Sigmoid colon (tissue), 7 donors: ENCODE measurements around the gene STK10. TPM values are rescaled to one million over a fixed set of nuclear protein-coding genes. Genes with fewer than 3 reads are reported as not detected.

ENCODE experiments used
- DNase-seq: peaks from one replicate; pipeline ENCODE4 v3.0.0-alpha.2; 2019
- H3K27ac ChIP-seq, 4 donors: fragments of 200-600 bp; sonication (generic); one replicate each; pipeline ENCODE4 v1.5.1; 2016 to 2019; ENCODE audit warnings: mild to moderate bottlenecking in 1 of 4
- H3K27me3 ChIP-seq, 3 donors: fragments of 200-600 bp; sonication (generic); one replicate each; pipeline ENCODE4 v1.5.1; 2019; ENCODE audit warnings: mild to moderate bottlenecking in 1 of 3
- H3K36me3 ChIP-seq, 4 donors: fragments of 200-600 bp; sonication (generic); one replicate each; pipeline ENCODE4 v1.5.1; 2016 to 2019
- H3K4me1 ChIP-seq, 4 donors: fragments of 200-600 bp; sonication (generic); one replicate each; pipeline ENCODE4 v1.5.1; 2017 to 2019
- H3K4me3 ChIP-seq, 4 donors: fragments of 200-600 bp; sonication (generic); one replicate each; pipeline ENCODE4 v1.5.1; 2017 to 2019; ENCODE audit warnings: mild to moderate bottlenecking in 2 of 4, moderate library complexity in 1 of 4
- H3K9me3 ChIP-seq, 4 donors: fragments of 200-600 bp in 3 of 4; sonication (generic) in 3 of 4; one replicate each; pipeline versions ENCODE4 v1.5.1 to v1.6.1; 2013 to 2019
- EP300 ChIP-seq, 4 donors: sonication (generic); formaldehyde crosslinking; IDR thresholded peaks; one replicate each; pipeline ENCODE4 v1.6.1; 2017; ENCODE audit warnings: antibody characterized with exemption in 4 of 4
- POLR2A ChIP-seq, 2 donors: fragments of 450-650 bp; IDR thresholded peaks; one replicate each; pipeline ENCODE4 v1.6.1; 2016; ENCODE audit warnings: antibody characterized with exemption in 2 of 2, mild to moderate bottlenecking in 2 of 2, moderate library complexity in 2 of 2
- POLR2AphosphoS5 ChIP-seq, 4 donors: sonication (generic); formaldehyde crosslinking; IDR thresholded peaks; one replicate each; pipeline ENCODE4 v1.6.1; 2017; ENCODE audit warnings: antibody characterized with exemption in 4 of 4
- WGBS, 2 donors: extraction: QIAGEN DNeasy Blood & Tissue Kit; methylation state at CpG; one replicate each; pipeline ENCODE4 v1.1.7; 2013; 5-methylcytosine and 5-hydroxymethylcytosine counted together
- intact Hi-C: fragments of 100-400 bp; cut with DNase I; formaldehyde crosslinking; loops from one replicate; pipeline ENCODE4 v1.15.1; 2023
- polyA plus RNA-seq, 3 donors: library from polyadenylated mRNA; stranded (reverse); fragments of 200-250 nt; gene quantifications; one replicate each; pipeline ENCODE4 v1.2.3, GENCODE V29; 2013
- total RNA-seq, 4 donors: library from RNA; depleted of rRNA; stranded (reverse); fragments of >200 nt; gene quantifications; one replicate each; pipeline ENCODE4 v1.1.0, GENCODE V29; 2016
- TF ChIP-seq, protein P1 (sequence below), 4 experiments: fragments of 450-650 bp in 3 of 4; fragments of 200-600 bp in 1 of 4; IDR thresholded peaks; one replicate each; pipeline ENCODE4 v1.5.1; 2016 to 2019; ENCODE audit warnings: antibody characterized with exemption in 4 of 4, mild to moderate bottlenecking in 3 of 4, moderate library complexity in 2 of 4
- donor health status: healthy with polysubstance abuse.
- donor health status: Bipolar disorder and iron deficiency.
- donor health status: healthy.

The STK10 gene
- total and polyA plus RNA-seq, 7 donors = 4.2 to 28.6 (median 12.5) TPM

GRCh38 chr5:172173564-172174153 is 14.4 kb downstream of the STK10 start:
- no peak overlapping the region for H3K27ac ChIP-seq
- H3K9me3 ChIP-seq = no peaks in the 10 kb centered on the region
- 65 to 84% methylated on average over 12 of the region's 12 CpGs for WGBS, 2 donors
- H3K36me3 ChIP-seq = no peaks in the 10 kb centered on the region
- no peak for DNase-seq
- no peak overlapping the region for H3K4me3 ChIP-seq
- H3K4me1 ChIP-seq = peaks cover 0 to 9% (median 3%) of the 10 kb centered on the region in 4 donors
- H3K27me3 ChIP-seq = no peaks in the 10 kb centered on the region
- TF ChIP-seq POLR2A (IDR thresholded peaks at IDR 0.05) (no peak), POLR2AphosphoS5 (IDR thresholded peaks at IDR 0.05) (no peak), EP300 (IDR thresholded peaks at IDR 0.05) (no peak)
- TF ChIP-seq, protein P1, sequence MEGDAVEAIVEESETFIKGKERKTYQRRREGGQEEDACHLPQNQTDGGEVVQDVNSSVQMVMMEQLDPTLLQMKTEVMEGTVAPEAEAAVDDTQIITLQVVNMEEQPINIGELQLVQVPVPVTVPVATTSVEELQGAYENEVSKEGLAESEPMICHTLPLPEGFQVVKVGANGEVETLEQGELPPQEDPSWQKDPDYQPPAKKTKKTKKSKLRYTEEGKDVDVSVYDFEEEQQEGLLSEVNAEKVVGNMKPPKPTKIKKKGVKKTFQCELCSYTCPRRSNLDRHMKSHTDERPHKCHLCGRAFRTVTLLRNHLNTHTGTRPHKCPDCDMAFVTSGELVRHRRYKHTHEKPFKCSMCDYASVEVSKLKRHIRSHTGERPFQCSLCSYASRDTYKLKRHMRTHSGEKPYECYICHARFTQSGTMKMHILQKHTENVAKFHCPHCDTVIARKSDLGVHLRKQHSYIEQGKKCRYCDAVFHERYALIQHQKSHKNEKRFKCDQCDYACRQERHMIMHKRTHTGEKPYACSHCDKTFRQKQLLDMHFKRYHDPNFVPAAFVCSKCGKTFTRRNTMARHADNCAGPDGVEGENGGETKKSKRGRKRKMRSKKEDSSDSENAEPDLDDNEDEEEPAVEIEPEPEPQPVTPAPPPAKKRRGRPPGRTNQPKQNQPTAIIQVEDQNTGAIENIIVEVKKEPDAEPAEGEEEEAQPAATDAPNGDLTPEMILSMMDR (IDR thresholded peaks at IDR 0.05) = no peak
- intact Hi-C loops = no loop called here

- WGBS, 2 donors = 77 to 86% methylated on average over 12 of the region's 12 CpGs
- Histone ChIP-seq H3K4me1 (peaks cover 0 to 15% (median 9%) of the 10 kb centered on the region in 4 donors), H3K36me3 (no peaks in the 10 kb centered on the region), H3K4me3 (no peak overlapping the region), H3K27me3 (no peaks in the 10 kb centered on the region), H3K27ac (no peak overlapping the region), H3K9me3 (no peaks in the 10 kb centered on the region)
- DNase-seq = no peak
- intact Hi-C loops = no loop called here
- TF ChIP-seq EP300 (IDR thresholded peaks at IDR 0.05) (no peak), POLR2AphosphoS5 (IDR thresholded peaks at IDR 0.05) (no peak), POLR2A (IDR thresholded peaks at IDR 0.05) (no peak)
- TF ChIP-seq, protein P1 (IDR thresholded peaks at IDR 0.05) = no peak
These were observed 15.0 kb downstream of the STK10 start for GRCh38 chr5:172172912-172173563.

GRCh38 chr5:172171118-172171517 is 16.9 kb downstream of the STK10 start:
- Histone ChIP-seq H3K36me3 (no peaks in the 10 kb centered on the region), H3K27me3 (no peaks in the 10 kb centered on the region), H3K9me3 (no peaks in the 10 kb centered on the region), H3K4me3 (no peak overlapping the region), H3K4me1 (peaks cover 0 to 23% (median 10%) of the 10 kb centered on the region in 4 donors), H3K27ac (no peak overlapping the region)
- intact Hi-C loops = no loop called here
- TF ChIP-seq POLR2A (IDR thresholded peaks at IDR 0.05) = no peak
- no peak for TF ChIP-seq POLR2AphosphoS5 (IDR thresholded peaks at IDR 0.05)
- TF ChIP-seq, protein P1 (IDR thresholded peaks at IDR 0.05) = no peak
- no peak for TF ChIP-seq EP300 (IDR thresholded peaks at IDR 0.05)
- WGBS, 2 donors = 87 to 96% methylated on average over 8 of the region's 8 CpGs
- DNase-seq = no peak

- H3K36me3 ChIP-seq = no peaks in the 10 kb centered on the region
- TF ChIP-seq EP300 (IDR thresholded peaks at IDR 0.05) (no peak), POLR2AphosphoS5 (IDR thresholded peaks at IDR 0.05) (no peak), POLR2A (IDR thresholded peaks at IDR 0.05) (no peak)
- TF ChIP-seq, protein P1 (IDR thresholded peaks at IDR 0.05) = no peak
- no peak for DNase-seq
- no peaks in the 10 kb centered on the region for H3K9me3 ChIP-seq
- WGBS, 2 donors = 76 to 86% methylated on average over 9 of the region's 9 CpGs
- no peaks in the 10 kb centered on the region for H3K27me3 ChIP-seq
- H3K4me3 ChIP-seq = no peak overlapping the region
- peaks cover 0 to 19% (median 10%) of the 10 kb centered on the region in 4 donors for H3K4me1 ChIP-seq
- no peak overlapping the region for H3K27ac ChIP-seq
- intact Hi-C loops = no loop called here
These were observed 17.7 kb downstream of the STK10 start for GRCh38 chr5:172170251-172170701.
